GM18907 (cell line): ENCODE data around the gene HEXA.
"Not testable (repeated sequence)": the region's sequence is repeated elsewhere in the genome, so short reads cannot be mapped to it uniquely, and the experiment has no call there.

Experiments
- ATAC-seq: cut with Tn5 transposase; IDR thresholded peaks from one replicate; pipeline ENCODE4 v1.9.1; 2021; ENCODE audit warnings: mild to moderate bottlenecking, moderate library complexity; ENCODE audit not compliant: unreplicated experiment

Gene HEXA

DNA sequence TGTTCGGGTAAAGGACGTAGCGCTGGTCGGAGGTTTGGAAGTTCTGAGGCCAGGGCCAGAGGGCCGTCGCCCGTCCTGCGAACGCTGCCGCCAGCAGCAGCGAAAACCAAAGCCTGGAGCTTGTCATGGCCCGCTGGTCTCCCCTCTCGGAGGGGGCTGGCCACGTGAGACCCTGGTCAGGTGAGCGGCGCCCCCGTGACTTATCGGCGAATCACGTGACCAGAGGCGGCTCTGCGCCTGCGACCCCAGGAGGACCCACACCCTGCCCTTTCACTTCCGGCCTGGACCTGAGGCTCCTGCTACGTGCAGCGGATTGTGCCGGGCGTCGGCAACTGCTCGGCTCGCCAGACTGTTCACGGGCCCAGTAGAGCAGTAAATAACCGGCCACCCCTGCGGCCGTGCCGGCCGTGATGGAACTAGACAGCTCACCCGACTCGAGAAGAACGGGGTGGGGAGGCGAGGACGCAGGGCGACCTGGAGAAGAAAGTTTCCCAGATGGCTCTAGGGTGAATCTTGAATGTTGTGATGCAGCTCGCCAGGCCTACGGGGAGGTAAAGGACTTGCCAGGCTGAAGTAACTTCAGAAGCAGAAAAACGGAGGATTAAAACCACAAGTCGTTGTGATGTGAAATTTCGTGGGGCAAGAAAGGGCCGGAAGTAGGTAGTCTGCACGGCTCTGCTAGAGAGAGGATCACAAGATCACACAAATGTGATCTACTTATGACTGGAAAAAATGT is at the start of gene HEXA:
TSS of gene HEXA (minus strand) at position 169 of the 736 bp plus-strand sequence. CDS start at position 127, 42 bp downstream.
- ATAC-seq, result peak; percentile 89

DNA sequence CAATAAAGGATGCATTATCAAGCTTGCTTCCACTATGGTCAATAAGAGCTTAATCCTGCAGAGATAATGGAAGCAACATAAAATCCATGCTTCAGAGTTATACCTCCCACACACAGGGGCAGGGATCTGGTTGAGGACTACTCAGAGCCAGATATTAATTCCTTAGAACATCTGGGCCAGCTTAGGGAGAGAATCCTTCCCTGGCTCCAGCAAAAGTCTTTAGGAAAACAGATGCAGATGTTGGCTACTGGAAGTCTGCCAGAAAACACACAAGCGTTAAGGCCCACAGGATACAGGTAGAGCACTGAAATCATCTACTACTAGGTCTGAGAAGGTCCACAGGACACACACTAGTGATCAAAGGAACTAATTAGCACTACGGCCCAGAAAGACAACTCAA is 47.4 kb upstream of the HEXA start:
- no peak for ATAC-seq

DNA sequence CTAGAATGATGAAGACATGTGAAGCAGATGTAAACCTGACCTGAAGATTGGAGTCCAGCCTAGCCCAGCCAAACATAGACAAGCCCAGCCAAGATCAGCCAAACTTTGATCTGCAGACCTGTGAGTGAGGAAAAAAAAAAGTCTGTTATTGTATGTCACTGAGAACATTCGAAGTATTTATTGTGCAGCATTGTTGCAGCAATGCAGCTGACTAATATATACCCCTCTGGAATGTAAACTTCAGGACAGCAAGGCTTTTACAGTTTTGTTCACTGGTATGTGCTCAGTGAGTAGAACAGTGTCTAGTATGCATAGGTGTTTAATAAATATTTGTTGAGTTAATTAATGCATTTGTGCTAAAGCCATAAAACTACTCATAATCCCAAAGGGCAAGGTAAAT is 45.7 kb upstream of the HEXA start:
- no peak for ATAC-seq

GRCh38 chr15:72420576-72420975 is 44.8 kb upstream of the HEXA start:
- ATAC-seq, result no peak

DNA sequence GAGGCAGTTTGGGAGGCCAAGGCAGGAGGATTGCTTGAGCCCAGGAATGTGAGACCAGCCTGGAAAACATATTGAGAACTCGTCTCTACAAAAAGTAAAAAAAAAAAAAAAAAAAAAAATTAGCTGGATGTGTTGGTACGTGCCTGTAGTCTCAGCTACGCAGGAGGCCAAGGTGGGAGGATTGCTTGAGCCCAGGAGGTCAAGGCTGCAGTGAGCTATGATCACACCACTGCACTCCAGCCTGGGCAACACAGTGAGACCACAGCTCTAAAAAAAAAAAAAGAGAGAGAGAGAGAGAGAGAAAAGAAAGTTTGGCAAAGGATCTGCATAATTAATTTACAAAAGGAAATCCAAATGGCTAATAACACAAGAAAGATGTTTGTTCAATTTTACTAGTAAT is 44.0 kb upstream of the HEXA start:
- ATAC-seq, result not testable (repeated sequence)

DNA sequence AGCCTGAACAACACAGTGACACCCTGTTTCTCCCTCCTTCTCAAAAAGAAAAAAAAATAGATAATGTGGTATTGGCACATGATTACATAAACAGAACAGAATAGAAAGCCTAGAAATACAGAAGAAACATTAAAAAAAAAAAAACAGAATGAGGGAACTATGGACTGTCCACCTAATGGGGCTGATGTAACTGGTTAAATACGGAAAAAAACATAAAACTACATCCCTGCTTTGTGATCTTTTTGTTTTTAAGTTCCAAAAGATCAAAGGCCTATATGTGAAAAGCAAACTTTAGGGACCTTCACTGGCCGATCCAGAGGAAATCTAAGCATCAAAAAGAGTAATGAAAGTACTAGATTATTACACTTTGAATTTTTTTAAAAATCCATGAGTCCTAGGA is 39.5 kb upstream of the HEXA start:
- ATAC-seq, result no peak

DNA sequence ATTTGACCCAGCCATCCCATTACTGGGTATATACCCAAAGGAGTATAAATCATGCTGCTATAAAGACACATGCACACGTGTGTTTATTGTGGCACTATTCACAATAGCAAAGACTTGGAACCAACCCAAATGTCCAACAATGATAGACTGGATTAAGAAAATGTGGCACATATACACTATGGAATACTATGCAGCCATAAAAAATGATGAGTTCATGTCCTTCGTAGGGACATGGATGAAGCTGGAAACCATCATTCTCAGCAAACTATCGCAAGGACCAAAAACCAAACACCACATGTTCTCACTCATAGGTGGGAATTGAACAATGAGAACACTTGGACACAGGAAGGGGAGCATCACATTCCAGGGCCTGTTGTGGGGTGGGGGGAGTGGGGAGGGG is 37.5 kb upstream of the HEXA start:
- ATAC-seq, result not testable (repeated sequence)

DNA sequence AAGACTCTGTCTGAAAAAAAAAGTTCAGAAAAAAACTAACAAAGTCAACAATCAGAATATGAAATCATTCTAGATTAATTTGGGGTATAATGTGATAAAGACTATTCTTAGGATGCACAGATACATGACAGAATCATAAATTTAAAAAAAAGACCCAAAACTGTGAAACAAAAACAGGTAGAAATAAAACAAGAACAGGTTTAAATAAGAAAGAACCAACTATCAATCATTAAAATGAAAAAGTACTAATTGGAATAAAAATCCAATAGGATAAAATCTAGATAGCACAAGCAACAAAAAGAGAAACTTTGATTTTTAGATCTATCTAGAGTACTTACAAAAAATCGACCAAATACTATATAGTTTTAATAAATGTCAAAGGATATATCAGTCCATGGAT is 35.7 kb upstream of the HEXA start:
- ATAC-seq, result no peak

DNA sequence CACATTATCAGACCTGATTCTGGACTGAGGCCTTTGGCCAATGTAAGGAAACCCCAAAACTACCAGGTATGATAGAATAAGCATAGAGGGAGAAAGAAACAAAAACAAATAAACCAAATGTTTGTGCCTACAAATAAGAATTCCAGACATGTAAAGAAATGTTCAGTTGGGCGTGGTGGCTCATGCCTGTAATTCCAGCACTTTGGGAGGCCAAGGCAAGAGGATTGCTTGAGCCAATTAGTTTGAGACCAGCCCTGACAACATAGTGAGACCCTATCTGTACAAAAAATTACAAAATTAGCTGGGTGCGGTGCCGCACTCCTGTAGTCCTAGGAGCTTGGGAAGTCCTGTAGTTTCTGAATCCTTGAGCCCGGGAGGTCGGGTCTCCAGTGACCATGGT is 35.3 kb upstream of the HEXA start:
- ATAC-seq, result no peak

GRCh38 chr15:72406936-72407335 is 31.1 kb upstream of the HEXA start:
- no peak for ATAC-seq

- no peak for ATAC-seq
These were observed 29.0 kb upstream of the HEXA start for GRCh38 chr15:72404841-72405240.

DNA sequence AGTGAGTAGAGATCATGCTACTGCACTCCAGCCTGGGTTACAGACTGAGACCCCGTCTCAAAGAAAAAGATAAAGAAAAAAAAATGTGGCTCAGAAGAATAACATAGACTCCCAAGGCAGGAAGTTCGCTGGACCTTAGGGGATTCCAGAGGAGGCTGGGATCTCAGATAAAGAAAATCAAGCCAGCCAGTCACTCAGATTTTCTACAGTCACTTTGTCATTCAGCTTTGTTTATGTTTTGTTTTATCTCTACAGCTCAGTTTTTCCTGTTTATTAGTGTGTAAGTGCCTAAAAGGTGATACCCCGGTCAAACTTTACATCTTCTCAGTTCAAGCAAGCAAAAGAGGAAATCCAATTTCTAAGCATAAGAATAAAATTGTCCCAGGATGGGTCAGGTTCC is 28.5 kb upstream of the HEXA start:
- no peak for ATAC-seq

GRCh38 chr15:72402726-72403125 is 26.9 kb upstream of the HEXA start:
- no peak for ATAC-seq

DNA sequence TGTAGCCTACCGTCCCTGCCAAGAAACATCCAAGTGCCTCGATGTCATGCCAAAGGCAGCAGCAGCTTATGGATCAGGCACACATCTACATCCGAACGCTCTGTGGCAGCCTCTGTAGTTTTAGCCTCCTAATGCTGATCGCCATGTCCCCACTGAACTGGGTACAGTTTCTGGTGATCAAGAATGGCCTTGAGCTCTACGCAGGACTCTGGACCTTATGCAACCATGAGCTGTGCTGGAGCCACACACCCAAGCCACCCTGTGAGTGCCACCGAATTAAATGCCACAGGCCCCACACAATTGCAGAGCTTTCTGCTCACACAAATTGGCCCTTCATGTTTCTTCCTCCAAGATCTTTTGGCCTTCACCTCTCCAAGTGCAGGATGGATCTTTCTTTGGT is 22.8 kb upstream of the HEXA start:
- ATAC-seq, result no peak

- no peak for ATAC-seq
These were observed 22.2 kb upstream of the HEXA start, which contains the start of gene TMEM202 for GRCh38 chr15:72397796-72398588. Gene TMEM202, plus strand, starts transcription at chr15:72398305. Its CDS starts 22 bp downstream, at chr15:72398327.

GRCh38 chr15:72396331-72396730 is 20.5 kb upstream of the HEXA start:
- not testable (repeated sequence) for ATAC-seq

- ATAC-seq, result no peak
These were observed 13.4 kb upstream of the HEXA start for GRCh38 chr15:72389231-72389630.

DNA sequence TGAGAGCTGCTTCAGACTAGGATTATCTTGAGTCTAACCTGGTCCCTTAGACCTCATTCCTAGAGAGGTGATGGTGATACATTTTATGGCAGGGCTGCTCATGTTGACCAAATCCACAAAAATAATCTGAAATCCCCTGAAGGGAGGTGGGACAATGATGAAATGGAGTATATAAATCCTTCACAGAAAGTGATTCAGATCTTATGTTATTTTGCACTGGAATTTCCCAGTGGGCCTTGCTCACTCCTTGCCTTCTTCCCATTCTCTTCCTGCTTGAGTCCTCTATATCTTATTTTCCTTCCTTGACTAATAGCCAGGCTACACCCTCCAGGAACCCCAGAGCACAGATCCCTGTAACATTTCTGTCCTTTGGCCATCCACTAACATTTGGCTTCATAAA is 11.9 kb upstream of the HEXA start:
- ATAC-seq, result no peak

- ATAC-seq, result no peak
These were observed 6.3 kb upstream of the HEXA start for GRCh38 chr15:72382146-72382545.

GRCh38 chr15:72380743-72381142 is 4.9 kb upstream of the HEXA start:
- ATAC-seq, result no peak

- ATAC-seq, result no peak
These were observed 4.1 kb upstream of the HEXA start for GRCh38 chr15:72379856-72380430.

DNA sequence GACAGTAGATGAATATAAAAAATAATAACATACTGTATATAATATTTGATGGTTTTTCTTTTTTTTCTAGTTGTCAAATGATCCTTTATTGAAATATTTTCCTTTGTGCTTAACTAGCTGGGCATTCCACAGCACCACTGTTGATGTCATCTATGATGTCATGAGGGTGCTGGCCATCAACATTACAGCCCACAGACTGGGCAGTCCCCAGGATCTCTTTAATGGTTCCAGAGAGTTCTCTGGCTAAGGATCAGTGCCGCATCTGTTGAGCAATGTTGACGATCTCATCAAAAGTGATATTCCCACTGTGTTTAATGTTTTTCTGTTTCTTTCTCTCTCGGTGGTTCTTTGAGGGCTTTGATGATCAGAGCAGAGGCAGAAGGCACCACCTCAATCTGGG is 3.3 kb upstream of the HEXA start:
- not testable (repeated sequence) for ATAC-seq
